Coronary artery (tissue), 2 donors: ENCODE measurements around the gene DOK7.

Experiments used
- DNase-seq: peaks from one replicate; pipeline ENCODE4 v3.0.0-alpha.2; 2017; ENCODE audit warnings: low spot score
- H3K27ac ChIP-seq, 2 donors: fragments of 200-600 bp; sonication (generic); one replicate each; pipeline ENCODE4 v1.5.1; 2016 to 2019
- H3K4me3 ChIP-seq: fragments of 200-600 bp; sonication (generic); 2 replicates; pipeline ENCODE4 v1.5.1; 2016; ENCODE audit warnings: mild to moderate bottlenecking, moderate library complexity
- CTCF ChIP-seq: fragments of 200-600 bp; sonication (generic); IDR thresholded peaks from one replicate; pipeline ENCODE4 v1.5.1; 2019; ENCODE audit warnings: antibody characterized with exemption

The DOK7 gene

GRCh38 chr4:3514221-3514780, 51.2 kb downstream of the DOK7 start:
- no peak for DNase-seq
- H3K4me3 ChIP-seq: no peak overlapping the region
- no peak for TF ChIP-seq CTCF
- no peak overlapping the region for H3K27ac ChIP-seq

GRCh38 chr4:3514806-3515501, 51.8 kb downstream of the DOK7 start:
- TF ChIP-seq CTCF: no peak
- H3K27ac ChIP-seq: no peak overlapping the region

GRCh38 chr4:3515646-3516045, 52.5 kb downstream of the DOK7 start:
- H3K4me3 ChIP-seq: no peak overlapping the region
- no peak for TF ChIP-seq CTCF
- no peak overlapping the region for H3K27ac ChIP-seq
- no peak for DNase-seq

More at GRCh38 chr4:3514806-3515501, 51.8 kb downstream of the DOK7 start:
- no peak for DNase-seq
- H3K4me3 ChIP-seq: no peak overlapping the region

- TF ChIP-seq CTCF: no peak
- Histone ChIP-seq H3K4me3 (no peak overlapping the region), H3K27ac (no peak overlapping the region)
- DNase-seq: no peak
Measured at GRCh38 chr4:3516061-3516835, 53.1 kb downstream of the DOK7 start.

GRCh38 chr4:3516836-3517730, 54.0 kb downstream of the DOK7 start:
- no peak for TF ChIP-seq CTCF
- Histone ChIP-seq H3K27ac (no peak overlapping the region), H3K4me3 (no peak overlapping the region)
- DNase-seq: no peak

GRCh38 chr4:3517731-3518510, 54.8 kb downstream of the DOK7 start:
- no peak for TF ChIP-seq CTCF
- Histone ChIP-seq H3K4me3 (no peak overlapping the region), H3K27ac (no peak overlapping the region)
- DNase-seq: no peak
